Keratinocyte (primary cell): ENCODE measurements around the gene CTNND2. TPM values are rescaled to one million over a fixed set of nuclear protein-coding genes. Genes with fewer than 3 reads are reported as not detected.

Experiments
- DNase-seq: peaks from one replicate; pipeline ENCODE4 v3.0.0-alpha.2; 2011; ENCODE audit warnings: low read depth, missing footprints, low spot score
- FAIRE-seq: peaks from 2 replicates; lab custom pipeline; 2011; peaks lifted over from hg19 to GRCh38; lab: Jason Lieb, UNC
- H2AFZ ChIP-seq: 2 replicates; pipeline ENCODE4 v1.6.0; 2012; ENCODE audit warnings: low read length, control low read depth, inconsistent platforms; ENCODE audit not compliant: control insufficient read depth
- H3K27ac ChIP-seq: 2 replicates; pipeline ENCODE4 v1.5.1; 2011; ENCODE audit warnings: low read length; ENCODE audit not compliant: control insufficient read depth, insufficient read depth
- H3K27me3 ChIP-seq: 3 replicates; pipeline ENCODE4 v1.6.0; 2011; ENCODE audit warnings: low read length; ENCODE audit not compliant: control insufficient read depth, insufficient read depth; ENCODE audit errors: extremely low read depth
- H3K36me3 ChIP-seq, 2 experiments: 2 replicates in 1 of 2; 3 replicates in 1 of 2; pipeline ENCODE4 v1.5.1; 2011; ENCODE audit warnings: low read length in 2 of 2, mild to moderate bottlenecking in 1 of 2; ENCODE audit not compliant: control insufficient read depth in 2 of 2, insufficient read depth in 2 of 2; ENCODE audit errors: extremely low read depth in 1 of 2
- H3K4me1 ChIP-seq: 3 replicates; pipeline ENCODE4 v1.5.1; 2011; ENCODE audit warnings: low read length; ENCODE audit not compliant: control insufficient read depth, insufficient read depth; ENCODE audit errors: extremely low read depth
- H3K4me2 ChIP-seq: 3 replicates; pipeline ENCODE4 v1.6.0; 2011; ENCODE audit warnings: low read depth, low read length; ENCODE audit not compliant: control insufficient read depth, insufficient read depth; ENCODE audit errors: extremely low read depth
- H3K4me3 ChIP-seq, 3 experiments: fragments of 200-600 bp in 1 of 3; sonication (generic) in 1 of 3; 2 replicates in 2 of 3; 3 replicates in 1 of 3; pipeline ENCODE4 v1.5.1; 2011 to 2016; ENCODE audit warnings: low read length in 3 of 3, mild to moderate bottlenecking in 3 of 3, control low read depth in 2 of 3, inconsistent platforms in 1 of 3, low read depth in 1 of 3, mixed read lengths in 1 of 3, mixed run types in 1 of 3, moderate library complexity in 1 of 3; ENCODE audit not compliant: control insufficient read depth in 2 of 3, insufficient read depth in 2 of 3; ENCODE audit errors: extremely low read depth in 1 of 3
- H3K79me2 ChIP-seq: 2 replicates; pipeline ENCODE4 v1.6.0; 2012; ENCODE audit warnings: low read length; ENCODE audit not compliant: control insufficient read depth, insufficient read depth
- H3K9ac ChIP-seq: 3 replicates; pipeline ENCODE4 v1.6.0; 2011; ENCODE audit warnings: low read length; ENCODE audit not compliant: control insufficient read depth, insufficient read depth; ENCODE audit errors: extremely low read depth
- H3K9me1 ChIP-seq: 3 replicates; pipeline ENCODE4 v1.6.0; 2011; ENCODE audit warnings: low read length; ENCODE audit not compliant: control insufficient read depth, insufficient read depth; ENCODE audit errors: extremely low read depth
- H3K9me3 ChIP-seq: 2 replicates; pipeline ENCODE4 v1.5.1; 2012; ENCODE audit warnings: low read depth, low read length; ENCODE audit not compliant: control insufficient read depth
- H4K20me1 ChIP-seq: 3 replicates; pipeline ENCODE4 v1.6.0; 2011; ENCODE audit warnings: low read length; ENCODE audit not compliant: control insufficient read depth, insufficient read depth; ENCODE audit errors: extremely low read depth
- CTCF ChIP-seq, 3 experiments: IDR thresholded peaks in 1 of 3; conservative IDR thresholded peaks in 1 of 3; optimal IDR thresholded peaks in 1 of 3; 2 replicates in 2 of 3; 3 replicates in 1 of 3; pipeline versions ENCODE3 to v1.5.1; 2011; ENCODE audit warnings: low read length in 3 of 3, mild to moderate bottlenecking in 3 of 3, moderate library complexity in 2 of 3, control low read depth in 1 of 3, inconsistent platforms in 1 of 3; ENCODE audit not compliant: insufficient read depth in 2 of 3; ENCODE audit errors: extremely low read depth in 1 of 3
- EZH2 ChIP-seq: IDR thresholded peaks from one replicate; pipeline ENCODE4 v1.6.1; 2012; ENCODE audit warnings: inconsistent platforms, mild to moderate bottlenecking, low read length, moderate library complexity
- dilution Hi-C: fragments of 300-500 bp; cut with MboI; formaldehyde crosslinking; loops from one replicate; pipeline ENCODE4 v1.7.0; 2020; ENCODE audit warnings: low sequenced_read_pairs; ENCODE audit not compliant: extremely low pct_ligation_motif_present
- polyA plus RNA-seq, 5 experiments: library from polyadenylated mRNA; depleted of rRNA in 3 of 5; stranded (reverse) in 3 of 5; stranded (forward) in 1 of 5; unstranded in 1 of 5; fragments of >200 nt; gene quantifications; 1 replicate in 1 of 5; 2 replicates in 3 of 5; 3 replicates in 1 of 5; pipeline versions ENCODE4 v1.2.1 to v1.2.3, GENCODE V29; 2011 to 2012; ENCODE audit warnings: missing spikeins in 2 of 5, low read depth in 1 of 5, low replicate concordance in 1 of 5

CTNND2 gene
- polyA plus RNA-seq, 1 donor (not counting 4 experiments of a cell fraction or from before 2014, with no cell fraction given), result not detected

- DNase-seq, result no peak
- Histone ChIP-seq H3K27me3 (no peaks in the 10 kb centered on the region), H3K4me3 (no peak overlapping the region), H3K9me3 (no peaks in the 10 kb centered on the region), H3K79me2 (no peaks in the 10 kb centered on the region), H3K4me1 (no peaks in the 10 kb centered on the region), H3K9ac (no peak overlapping the region), H2AFZ (no peak overlapping the region), H3K4me2 (no peak overlapping the region), H3K27ac (no peak overlapping the region), H4K20me1 (no peaks in the 10 kb centered on the region), H3K9me1 (no peaks in the 10 kb centered on the region), H3K36me3 (no peaks in the 10 kb centered on the region)
- dilution Hi-C loops, result no loop called here
- FAIRE-seq, result no peak
- no peak for TF ChIP-seq EZH2
Observed at GRCh38 chr5:11126844-11127243, 777.4 kb downstream of the CTNND2 start.

- FAIRE-seq, result no peak
Observed at GRCh38 chr5:11121885-11122284, 782.4 kb downstream of the CTNND2 start.

More at GRCh38 chr5:11121885-11122284, 782.4 kb downstream of the CTNND2 start:
- Histone ChIP-seq H3K9ac (no peak overlapping the region), H3K4me2 (no peak overlapping the region), H3K36me3 (no peaks in the 10 kb centered on the region), H3K9me3 (no peaks in the 10 kb centered on the region), H3K4me1 (no peaks in the 10 kb centered on the region), H4K20me1 (no peaks in the 10 kb centered on the region), H2AFZ (no peak overlapping the region), H3K4me3 (no peak overlapping the region), H3K27ac (no peak overlapping the region), H3K27me3 (no peaks in the 10 kb centered on the region), H3K79me2 (no peaks in the 10 kb centered on the region), H3K9me1 (no peaks in the 10 kb centered on the region)
- no peak for DNase-seq
- dilution Hi-C loops, result no loop called here
- TF ChIP-seq CTCF (optimal IDR thresholded peaks at IDR 0.05 in 1 of 3, IDR thresholded peaks at IDR 0.05 in 1 of 3, conservative IDR thresholded peaks at IDR 0.05 in 1 of 3; ENCODE audit: extremely low read depth in 1 of 3, insufficient read depth in 2 of 3, low read length in 3 of 3) (no peak), EZH2 (no peak)
